ENCODE results near the gene AKAP13.

The AKAP13 gene

DNA sequence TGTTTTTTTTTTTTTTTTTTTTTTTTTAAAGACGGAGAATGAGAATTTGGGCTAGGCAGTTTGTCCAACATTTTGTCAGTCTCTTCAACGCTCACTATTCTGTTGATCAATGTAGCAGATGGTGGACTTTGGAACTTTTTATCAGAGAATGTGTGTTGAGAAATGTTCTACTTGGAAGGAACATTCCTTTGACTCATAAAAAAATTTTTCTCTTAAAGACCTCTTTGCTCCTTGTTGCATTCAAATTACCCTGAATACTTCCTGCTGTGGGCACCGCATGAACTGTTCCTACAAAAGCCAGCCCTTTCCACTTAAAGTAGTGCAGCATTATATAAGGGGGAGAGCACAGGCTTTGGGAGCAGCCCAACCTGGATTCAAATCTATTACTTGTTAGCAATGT is 182.9 kb downstream of the AKAP13 start:
- H3K27ac ChIP-seq, result no peak overlapping the region

DNA sequence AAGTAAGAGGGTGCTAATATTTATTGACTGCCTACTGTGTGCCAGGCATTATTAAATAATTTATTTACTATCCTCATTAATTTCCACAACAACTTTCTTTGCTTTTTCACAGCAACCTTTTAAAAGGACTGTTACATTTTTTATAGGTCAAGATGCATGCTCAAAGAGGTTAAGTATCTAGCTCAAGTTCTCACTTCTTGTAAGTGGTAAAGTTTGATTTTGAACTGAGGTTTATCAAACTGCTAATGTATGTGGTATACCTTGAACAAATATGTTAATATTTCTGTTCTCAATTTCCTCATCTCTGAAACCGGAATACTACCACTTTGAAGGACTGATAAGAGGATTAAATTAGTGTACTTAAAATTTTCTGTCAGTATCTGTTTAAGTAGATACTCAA is 183.3 kb downstream of the AKAP13 start:
- H3K4me3 ChIP-seq (ENCODE audit: low read depth, low read length), result no peak overlapping the region
- H3K4me1 ChIP-seq, result no peaks in the 10 kb centered on the region
- no peaks in the 10 kb centered on the region for H3K36me3 ChIP-seq (ENCODE audit: control insufficient read depth, insufficient read depth, low read length)
- H3K27me3 ChIP-seq (ENCODE audit: control insufficient read depth, insufficient read depth, low read length), result no peaks in the 10 kb centered on the region
- H3K4me2 ChIP-seq (ENCODE audit: low read length), result no peak overlapping the region
- no peak overlapping the region for H2AFZ ChIP-seq
- H3K79me2 ChIP-seq, result no peaks in the 10 kb centered on the region
- H3K9ac ChIP-seq, result no peak overlapping the region
- TF ChIP-seq, protein P1, sequence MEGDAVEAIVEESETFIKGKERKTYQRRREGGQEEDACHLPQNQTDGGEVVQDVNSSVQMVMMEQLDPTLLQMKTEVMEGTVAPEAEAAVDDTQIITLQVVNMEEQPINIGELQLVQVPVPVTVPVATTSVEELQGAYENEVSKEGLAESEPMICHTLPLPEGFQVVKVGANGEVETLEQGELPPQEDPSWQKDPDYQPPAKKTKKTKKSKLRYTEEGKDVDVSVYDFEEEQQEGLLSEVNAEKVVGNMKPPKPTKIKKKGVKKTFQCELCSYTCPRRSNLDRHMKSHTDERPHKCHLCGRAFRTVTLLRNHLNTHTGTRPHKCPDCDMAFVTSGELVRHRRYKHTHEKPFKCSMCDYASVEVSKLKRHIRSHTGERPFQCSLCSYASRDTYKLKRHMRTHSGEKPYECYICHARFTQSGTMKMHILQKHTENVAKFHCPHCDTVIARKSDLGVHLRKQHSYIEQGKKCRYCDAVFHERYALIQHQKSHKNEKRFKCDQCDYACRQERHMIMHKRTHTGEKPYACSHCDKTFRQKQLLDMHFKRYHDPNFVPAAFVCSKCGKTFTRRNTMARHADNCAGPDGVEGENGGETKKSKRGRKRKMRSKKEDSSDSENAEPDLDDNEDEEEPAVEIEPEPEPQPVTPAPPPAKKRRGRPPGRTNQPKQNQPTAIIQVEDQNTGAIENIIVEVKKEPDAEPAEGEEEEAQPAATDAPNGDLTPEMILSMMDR (IDR thresholded peaks at IDR 0.05), result no peak
- no peaks in the 10 kb centered on the region for H3K9me3 ChIP-seq (ENCODE audit: control insufficient read depth, low read length)
- H3K27ac ChIP-seq, result no peak overlapping the region

More for the DNA sequence above, 182.9 kb downstream of the AKAP13 start:
- Histone ChIP-seq H3K9me3 (ENCODE audit: control insufficient read depth, low read length) (no peaks in the 10 kb centered on the region), H3K4me3 (ENCODE audit: low read depth, low read length) (no peak overlapping the region), H3K4me2 (ENCODE audit: low read length) (no peak overlapping the region), H2AFZ (no peak overlapping the region), H3K27me3 (ENCODE audit: control insufficient read depth, insufficient read depth, low read length) (no peaks in the 10 kb centered on the region), H3K9ac (no peak overlapping the region), H3K79me2 (no peaks in the 10 kb centered on the region), H3K4me1 (no peaks in the 10 kb centered on the region), H3K36me3 (ENCODE audit: control insufficient read depth, insufficient read depth, low read length) (no peaks in the 10 kb centered on the region)
- TF ChIP-seq, protein P1 (IDR thresholded peaks at IDR 0.05), result no peak

DNA sequence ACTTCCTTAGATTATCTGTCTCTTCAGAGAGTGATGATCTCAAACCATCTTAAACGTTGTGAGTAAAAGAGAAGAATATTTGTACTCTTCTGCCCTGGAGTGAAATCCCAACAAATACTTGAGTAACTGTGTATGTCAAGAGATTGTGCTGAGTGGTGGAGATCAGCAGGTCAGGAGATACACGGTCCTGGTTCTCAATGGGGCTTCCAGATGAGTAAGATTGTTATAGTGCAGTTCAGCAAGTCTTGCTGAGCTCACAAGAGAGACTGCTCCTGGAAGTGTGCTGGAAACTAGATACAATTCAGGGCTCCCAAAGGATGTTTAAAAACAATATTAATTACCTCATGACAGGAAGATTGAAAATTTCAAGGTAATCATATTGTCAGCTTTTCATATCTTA is 184.3 kb downstream of the AKAP13 start:
- Histone ChIP-seq H3K79me2 (no peaks in the 10 kb centered on the region), H3K27ac (no peak overlapping the region), H3K27me3 (ENCODE audit: control insufficient read depth, insufficient read depth, low read length) (no peaks in the 10 kb centered on the region), H3K4me2 (ENCODE audit: low read length) (no peak overlapping the region), H3K9ac (no peak overlapping the region), H3K4me1 (no peaks in the 10 kb centered on the region), H3K36me3 (ENCODE audit: control insufficient read depth, insufficient read depth, low read length) (no peaks in the 10 kb centered on the region), H3K9me3 (ENCODE audit: control insufficient read depth, low read length) (no peaks in the 10 kb centered on the region), H3K4me3 (ENCODE audit: low read depth, low read length) (no peak overlapping the region), H2AFZ (no peak overlapping the region)
- TF ChIP-seq, protein P1 (IDR thresholded peaks at IDR 0.05), result no peak

DNA sequence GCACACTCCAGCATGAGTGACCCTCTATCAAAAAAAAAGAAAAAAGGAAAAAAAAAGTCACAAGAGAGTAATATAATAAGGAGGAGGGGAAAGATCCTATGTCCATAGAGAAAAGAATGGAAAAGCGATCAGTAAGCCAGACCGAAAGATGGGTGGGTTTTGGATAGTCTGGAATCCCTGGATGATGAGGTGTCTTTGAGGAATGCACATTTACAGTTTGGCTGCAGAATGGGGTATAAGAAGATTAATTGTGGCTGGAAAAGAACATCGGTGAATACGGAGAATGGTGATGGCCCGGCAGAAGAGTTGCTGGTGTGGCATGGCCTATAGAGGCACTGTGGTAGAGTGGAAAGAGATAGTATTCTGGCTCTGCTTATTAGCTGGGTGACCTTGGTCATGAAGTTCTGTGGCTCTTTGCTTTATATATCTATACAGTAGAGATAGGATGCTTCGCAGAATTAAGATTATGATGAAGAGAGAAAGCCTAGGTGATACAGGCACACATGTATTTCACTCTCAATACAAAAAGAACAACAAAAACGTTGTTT is 187.9 kb downstream of the AKAP13 start:
- H3K27ac ChIP-seq, result no peak overlapping the region
- H3K9me3 ChIP-seq (ENCODE audit: control insufficient read depth, low read length), result no peaks in the 10 kb centered on the region
- H3K4me3 ChIP-seq (ENCODE audit: low read depth, low read length), result no peak overlapping the region
- H3K9ac ChIP-seq, result no peak overlapping the region
- H3K4me1 ChIP-seq, result no peaks in the 10 kb centered on the region
- H2AFZ ChIP-seq, result no peak overlapping the region
- H3K27me3 ChIP-seq (ENCODE audit: control insufficient read depth, insufficient read depth, low read length), result no peaks in the 10 kb centered on the region
- TF ChIP-seq, protein P1 (IDR thresholded peaks at IDR 0.05), result no peak
- no peak overlapping the region for H3K4me2 ChIP-seq (ENCODE audit: low read length)
- H3K36me3 ChIP-seq (ENCODE audit: control insufficient read depth, insufficient read depth, low read length), result no peaks in the 10 kb centered on the region
- no peaks in the 10 kb centered on the region for H3K79me2 ChIP-seq

DNA sequence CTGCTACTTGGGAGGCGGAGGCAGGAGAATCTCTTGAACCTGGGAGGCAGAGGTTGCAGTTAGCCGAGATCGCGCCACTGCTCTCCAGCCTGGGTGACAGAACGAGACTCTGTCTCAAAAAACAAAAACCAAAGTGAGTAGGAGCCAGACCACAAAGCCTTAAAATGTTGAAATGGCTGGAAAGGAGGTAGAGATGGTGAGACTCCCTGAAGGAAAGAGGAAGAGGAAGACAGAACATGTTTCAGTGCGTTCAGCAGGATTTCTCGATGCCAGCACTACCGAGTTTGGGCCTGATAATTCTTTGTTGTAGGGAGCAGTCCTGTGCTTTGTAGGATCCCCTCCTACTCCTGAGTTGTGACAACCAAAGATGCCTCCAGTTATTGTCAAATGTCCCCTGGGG is 189.9 kb downstream of the AKAP13 start:
- H3K9ac ChIP-seq, result no peak overlapping the region
- H3K27ac ChIP-seq, result no peak overlapping the region
- no peaks in the 10 kb centered on the region for H3K36me3 ChIP-seq (ENCODE audit: control insufficient read depth, insufficient read depth, low read length)
- H3K4me2 ChIP-seq (ENCODE audit: low read length), result no peak overlapping the region
- no peaks in the 10 kb centered on the region for H3K27me3 ChIP-seq (ENCODE audit: control insufficient read depth, insufficient read depth, low read length)
- no peaks in the 10 kb centered on the region for H3K9me3 ChIP-seq (ENCODE audit: control insufficient read depth, low read length)
- H3K79me2 ChIP-seq, result no peaks in the 10 kb centered on the region
- no peaks in the 10 kb centered on the region for H3K4me1 ChIP-seq
- H2AFZ ChIP-seq, result no peak overlapping the region
- TF ChIP-seq, protein P1 (IDR thresholded peaks at IDR 0.05), result no peak
- H3K4me3 ChIP-seq (ENCODE audit: low read depth, low read length), result no peak overlapping the region

Measured in parathyroid adenoma (tissue), 2 donors.